K562 (cell line): Measurements from ENCODE around the gene CES5A. TPM values are rescaled to one million over a fixed set of nuclear protein-coding genes. Genes with fewer than 3 reads are reported as not detected.

Source experiments
- ATAC-seq: fragments of 200-7000 bp; cut with Tn5 transposase; 3 replicates; pipeline ENCODE4 v1.9.1; 2020; ENCODE audit warnings: moderate library complexity
- BruUV-seq: library from RNA; stranded (reverse); fragments of 400-500 nt; replicated peaks from 2 replicates; lab custom pipeline; 2021; lab: Mats Ljungman, UMichigan
- CTCF ChIA-PET: fragments of 300-600 bp; formaldehyde crosslinking; extraction: SDS; loops from one replicate; lab custom pipeline; 2021; ENCODE audit warnings: low intra/inter-chr PET ratio; lab: Yijun Ruan, JAX
- POLR2A ChIA-PET: fragments of 300-600, 350-650 bp; sonication (Branson Sonifier 250); formaldehyde crosslinking; extraction: SDS; loops from one replicate; lab custom pipeline; 2021; ENCODE audit warnings: antibody characterized with exemption, inconsistent platforms; lab: Yijun Ruan, JAX
- DNase-seq, 4 experiments: peaks; one replicate each; pipeline versions ENCODE4 v3.0.0 to v3.0.0-alpha.2; 2011 to 2018; ENCODE audit warnings: low spot score in 3 of 4, mixed read lengths in 3 of 4; ENCODE audit errors: extremely low read depth in 1 of 4
- FAIRE-seq: peaks from 2 replicates; lab custom pipeline; 2011; peaks lifted over from hg19 to GRCh38; lab: Jason Lieb, UNC
- H2AFZ ChIP-seq: 2 replicates; pipeline ENCODE4 v1.6.0; 2011; ENCODE audit warnings: low read depth, low read length, control low read depth, inconsistent platforms
- H3K27ac ChIP-seq: fragments of 200-600 bp; 3 replicates; pipeline ENCODE4 v1.8.0; 2011; ENCODE audit warnings: low read depth, mild to moderate bottlenecking, control low read depth, inconsistent platforms, low read length, moderate library complexity, mixed read lengths; ENCODE audit errors: extremely low read depth
- H3K27me3 ChIP-seq, 2 experiments: fragments of 300-600 bp in 1 of 2; 2 replicates in 1 of 2; 3 replicates in 1 of 2; pipeline versions ENCODE4 v1.6.0 to v1.8.0; 2011; ENCODE audit warnings: inconsistent platforms in 2 of 2, low read length in 2 of 2, mild to moderate bottlenecking in 1 of 2, mixed read lengths in 1 of 2, moderate library complexity in 1 of 2; ENCODE audit not compliant: control insufficient read depth in 2 of 2, insufficient read depth in 2 of 2
- H3K36me3 ChIP-seq: fragments of 300-600 bp; 3 replicates; pipeline ENCODE4 v1.8.0; 2011; ENCODE audit warnings: mild to moderate bottlenecking, low read length, inconsistent platforms; ENCODE audit not compliant: control insufficient read depth, insufficient read depth
- H3K4me1 ChIP-seq, 2 experiments: fragments of 200-600 bp in 1 of 2; replicated peaks in 1 of 2; 2 replicates in 1 of 2; 3 replicates in 1 of 2; pipeline versions ENCODE4 v1.5.1 to v1.8.0; 2011; ENCODE audit warnings: inconsistent platforms in 2 of 2, low read length in 2 of 2, mild to moderate bottlenecking in 1 of 2, mixed read lengths in 1 of 2, moderate library complexity in 1 of 2; ENCODE audit not compliant: control insufficient read depth in 2 of 2, insufficient read depth in 2 of 2
- H3K4me2 ChIP-seq: 2 replicates; pipeline ENCODE4 v1.6.1; 2011; ENCODE audit warnings: low read length, control low read depth, inconsistent platforms, mixed read lengths; ENCODE audit not compliant: insufficient read depth
- H3K4me3 ChIP-seq: fragments of 200-600 bp; sonication (generic), shearing (Covaris generic); 2 replicates; pipeline ENCODE4 v1.5.1; 2016; ENCODE audit warnings: control low read depth, inconsistent platforms
- H3K79me2 ChIP-seq: fragments of 200-600 bp; 3 replicates; pipeline ENCODE4 v1.8.0; 2011; ENCODE audit warnings: low read length, inconsistent platforms; ENCODE audit not compliant: control insufficient read depth, insufficient read depth
- H3K9ac ChIP-seq, 2 experiments: 2 replicates each; pipeline versions ENCODE4 v1.6.0 to v1.6.1; 2011; ENCODE audit warnings: low read depth in 2 of 2, low read length in 2 of 2, control low read depth in 1 of 2, inconsistent platforms in 1 of 2, mild to moderate bottlenecking in 1 of 2, mixed read lengths in 1 of 2; ENCODE audit not compliant: insufficient read depth in 1 of 2
- H3K9me1 ChIP-seq: one replicate; pipeline ENCODE4 v1.6.0; 2011; ENCODE audit warnings: inconsistent platforms, mild to moderate bottlenecking, low read length, moderate library complexity; ENCODE audit not compliant: control insufficient read depth, insufficient read depth
- H3K9me3 ChIP-seq: replicated peaks from 2 replicates; pipeline ENCODE4 v1.5.1; 2011; ENCODE audit warnings: low read depth, low read length, inconsistent platforms; ENCODE audit not compliant: control insufficient read depth, insufficient read depth
- H4K20me1 ChIP-seq: replicated peaks from 2 replicates; pipeline ENCODE4 v1.6.1; 2011; ENCODE audit warnings: low read length, inconsistent platforms, mixed read lengths; ENCODE audit not compliant: control insufficient read depth, insufficient read depth
- FUS ChIP-seq: fragments of 200-400 bp; formaldehyde crosslinking; optimal IDR thresholded peaks from 2 replicates; pipeline ENCODE3; 2017; ENCODE audit warnings: low read depth, low read length
- HDAC3 ChIP-seq: fragments of 450-650 bp; IDR thresholded peaks from 2 replicates; pipeline ENCODE4 v1.6.1; 2018; ENCODE audit warnings: borderline replicate concordance, mild to moderate bottlenecking, moderate library complexity; ENCODE audit not compliant: partially characterized antibody
- NR2C2 ChIP-seq, 2 experiments: fragments of 200-800 bp in 1 of 2; sonication (Bioruptor generic) in 1 of 2; sonication (generic) in 1 of 2; formaldehyde crosslinking in 1 of 2; IDR thresholded peaks; 2 replicates each; pipeline versions ENCODE4 v1.6.1 to v1.8.0; 2016 to 2022; ENCODE audit warnings: mild to moderate bottlenecking in 1 of 2, missing compliant biosample characterization in 1 of 2, missing genetic modification characterization in 1 of 2, missing genetic modification reagents in 1 of 2
- ZNF217 ChIP-seq: sonication (generic); formaldehyde crosslinking; IDR thresholded peaks from 2 replicates; pipeline ENCODE4 v1.8.0; 2022; ENCODE audit warnings: mild to moderate bottlenecking, missing genetic modification reagents
- ZNF408 ChIP-seq: fragments of 250-450 bp; sonication (Bioruptor Pico); IDR thresholded peaks from 2 replicates; pipeline ENCODE4 v1.4.0; 2020; ENCODE audit warnings: low read depth, mild to moderate bottlenecking, moderate library complexity
- WGBS: fragments of 100-300 bp; shearing (Covaris generic); methylation state at CpG from one replicate; pipeline ENCODE4 v1.1.6; 2016; ENCODE audit warnings: low coverage, mixed read lengths; ENCODE audit not compliant: insufficient coverage; ENCODE audit errors: missing lambda C conversion rate; 5-methylcytosine and 5-hydroxymethylcytosine counted together
- in situ Hi-C: fragments of 300-500 bp; cut with MboI; formaldehyde crosslinking; loops from 4 replicates; pipeline ENCODE4 v1.15.0; 2018; ENCODE audit warnings: inconsistent platforms, mixed read lengths
- intact Hi-C: fragments of 100-400 bp; cut with micrococcal nuclease; formaldehyde crosslinking; loops from 2 replicates; pipeline ENCODE4 v1.14.2; 2022
- polyA plus RNA-seq, 8 experiments: library from polyadenylated mRNA; depleted of rRNA in 4 of 8; stranded (reverse) in 5 of 8; unstranded in 3 of 8; fragments of >200 nt; fragmentation: Nextera tagmentation in 2 of 8; fragmentation: Illumina TruSeq in 1 of 8; extraction: Ambion mirVana in 2 of 8; extraction: Trizol in 1 of 8; gene quantifications; 2 replicates each; pipeline versions ENCODE4 v1.2.1 to v1.2.3, GENCODE V29; 2011 to 2014; ENCODE audit warnings: inconsistent platforms in 1 of 8, missing spikeins in 1 of 8
- total RNA-seq, 7 experiments: library from RNA; depleted of rRNA in 6 of 7; stranded (reverse); fragments of >200 nt in 6 of 7; fragmentation: Illumina TruSeq in 2 of 7; extraction: Trizol in 2 of 7; gene quantifications; 2 replicates each; pipeline versions ENCODE4 v1.2.1 to v1.2.3, GENCODE V29; 2011 to 2021; ENCODE audit warnings: low replicate concordance in 1 of 7

The CES5A gene
- total and polyA plus RNA-seq, 9 of the 15 experiments (the other 6 are each of a cell fraction or from before 2014, with no cell fraction given), result 0.07 to 0.17 (median 0.15) TPM; not detected in 4

- no peak for TF ChIP-seq FUS
- TF ChIP-seq HDAC3, result no peak
- no peak for TF ChIP-seq ZNF408 (CRISPR knock-in tag)
- no peak for TF ChIP-seq ZNF217
- no peak for TF ChIP-seq NR2C2 (CRISPR knock-in tag; IDR thresholded peaks at IDR 0.05)
- no peak for TF ChIP-seq NR2C2 (tag; IDR thresholded peaks at IDR 0.05)
- Histone ChIP-seq H3K27ac (no peak overlapping the region), H3K4me3 (no peak overlapping the region), H4K20me1 (no peaks in the 10 kb centered on the region), H3K9me1 (no peaks in the 10 kb centered on the region), H3K9me3 (no peaks in the 10 kb centered on the region), H3K9ac (no peak overlapping the region), H3K27me3 (no peaks in the 10 kb centered on the region), H3K4me1 (no peaks in the 10 kb centered on the region), H3K36me3 (no peaks in the 10 kb centered on the region), H3K79me2 (no peaks in the 10 kb centered on the region), H2AFZ (no peak overlapping the region), H3K4me2 (no peak overlapping the region)
- in situ Hi-C loops (no loop called here), intact Hi-C loops (no loop called here)
- POLR2A ChIA-PET, result interaction anchor here (0.6 to 0.7 kb wide), 2 partner anchors 49 to 145 kb away, joined by 3 to 5 read pairs; no protein-coding TSS in a partner anchor
- no peak for ATAC-seq
- DNase-seq, result no peak
- no peak for FAIRE-seq
- CTCF ChIA-PET, result no interaction called here
- no TSS peak for BruUV-seq
- 0% methylated on average over 1 of the region's 1 CpG for WGBS
Measured at GRCh38 chr16:55917373-55918160, 42.4 kb upstream of the CES5A start.
